Fibroblast of skin of left biceps (primary cell): ENCODE results near the gene GNB3.
A peak's percentile ranks its signal among the peaks of the same experiment; 100 is the strongest.

Experiments used
- DNase-seq, 2 experiments: peaks; one replicate each; pipeline ENCODE4 v3.0.0-alpha.2; 2013; ENCODE audit warnings: low read depth in 2 of 2

GNB3 gene

DNA sequence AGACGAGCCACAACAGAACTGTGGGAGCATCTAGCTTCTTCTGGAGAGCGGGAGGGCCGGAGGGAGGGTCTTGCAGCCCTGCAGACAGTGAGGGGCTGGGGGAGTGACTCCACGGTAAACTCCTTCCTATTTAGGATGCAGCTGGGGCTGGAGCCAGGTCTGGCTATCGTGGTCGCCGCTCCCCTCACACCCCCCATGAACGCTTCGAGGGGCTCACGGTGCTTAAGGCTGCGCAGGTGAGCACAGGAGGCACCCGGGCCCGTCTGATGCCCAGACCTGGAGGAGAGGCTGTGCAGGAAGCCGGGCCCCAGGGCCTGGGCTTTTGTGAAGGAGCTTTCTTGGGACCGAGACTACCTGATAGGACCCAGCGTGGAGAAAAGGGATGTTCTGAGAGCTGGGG, 3.9 kb upstream of the GNB3 start:
- no peak for DNase-seq

DNA sequence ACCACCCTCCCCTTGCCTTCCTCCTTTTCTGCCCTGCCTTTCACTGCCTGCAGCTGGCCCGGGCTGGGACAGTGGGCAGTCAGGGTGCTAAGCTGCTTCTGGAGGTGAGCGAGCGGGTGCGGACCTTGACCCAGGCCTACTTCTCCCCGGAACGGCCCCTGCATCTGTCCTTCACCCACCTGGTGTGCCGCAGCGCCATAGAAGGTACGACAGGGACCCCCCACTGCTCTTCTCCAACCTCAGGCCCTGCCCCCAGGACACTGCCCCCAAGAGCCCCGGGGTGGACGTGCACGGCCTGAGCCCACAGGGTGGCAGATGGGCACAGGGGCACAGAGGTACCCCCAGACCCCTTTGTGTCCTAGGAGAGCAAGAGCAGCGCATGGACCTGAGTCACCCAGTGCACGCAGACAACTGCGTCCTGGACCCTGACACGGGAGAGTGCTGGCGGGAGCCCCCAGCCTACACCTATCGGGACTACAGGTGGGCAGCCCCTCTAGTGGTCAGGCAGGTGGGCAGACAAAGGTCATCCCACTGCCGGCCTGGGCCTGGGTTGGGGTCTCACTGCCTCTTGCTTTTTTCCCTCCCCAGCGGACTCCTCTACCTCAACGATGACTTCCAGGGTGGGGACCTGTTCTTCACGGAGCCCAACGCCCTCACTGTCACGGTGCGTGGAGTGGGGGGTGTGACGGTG, 3.2 kb upstream of the GNB3 start:
- DNase-seq: no peak

DNA sequence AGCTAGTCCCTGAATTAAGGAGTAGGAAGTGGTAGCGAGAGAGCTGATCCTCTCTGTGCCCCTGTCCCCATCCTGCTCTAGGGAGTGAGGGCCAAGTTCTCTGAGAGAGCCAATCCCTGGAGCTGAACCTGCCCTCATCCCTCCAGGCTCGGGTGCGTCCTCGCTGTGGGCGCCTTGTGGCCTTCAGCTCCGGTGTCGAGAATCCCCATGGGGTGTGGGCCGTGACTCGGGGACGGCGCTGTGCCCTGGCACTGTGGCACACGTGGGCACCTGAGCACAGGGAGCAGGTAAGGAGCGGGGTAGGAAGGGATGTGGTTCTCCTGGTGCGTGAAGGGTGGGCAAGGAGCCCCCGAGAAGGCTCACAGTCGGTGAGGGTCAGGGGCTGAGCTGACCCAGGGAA, 1.9 kb upstream of the GNB3 start:
- DNase-seq: no peak

DNA sequence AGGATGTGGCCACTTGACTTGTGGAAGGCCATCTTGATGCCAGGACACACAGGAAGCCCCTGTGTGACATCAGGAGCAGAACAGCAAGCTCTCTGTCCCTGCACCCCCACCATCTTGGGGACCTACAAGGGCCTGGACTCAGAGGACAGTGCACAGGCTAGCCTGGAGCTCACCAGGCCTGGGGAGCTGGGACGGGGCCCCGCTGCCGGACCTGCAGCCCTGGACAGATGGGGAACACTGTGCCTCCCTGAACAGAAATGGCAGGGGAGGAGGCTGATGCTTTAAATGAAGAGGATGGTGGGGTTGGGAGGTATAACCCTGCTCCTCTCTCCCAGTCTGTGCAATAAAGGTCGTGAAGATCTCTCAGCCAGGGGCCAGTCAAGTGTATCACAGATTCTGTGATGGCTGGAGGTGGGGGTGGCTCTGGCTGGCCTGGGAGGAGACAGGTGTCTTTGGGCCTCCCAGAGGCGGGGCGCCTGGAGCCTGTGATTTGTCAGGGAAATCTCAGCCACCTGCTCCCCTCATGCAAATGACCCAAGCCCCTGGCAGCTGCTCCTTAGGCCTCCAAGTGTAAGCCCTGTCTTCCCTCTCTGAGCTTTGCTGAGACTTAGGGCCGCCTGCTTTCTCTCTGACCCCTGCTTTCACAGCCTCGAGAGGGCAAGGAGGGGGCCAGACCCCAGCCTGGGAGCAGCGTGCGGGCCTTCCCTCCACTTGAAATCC, 1.1 kb upstream of the GNB3 start:
- no peak for DNase-seq

DNA sequence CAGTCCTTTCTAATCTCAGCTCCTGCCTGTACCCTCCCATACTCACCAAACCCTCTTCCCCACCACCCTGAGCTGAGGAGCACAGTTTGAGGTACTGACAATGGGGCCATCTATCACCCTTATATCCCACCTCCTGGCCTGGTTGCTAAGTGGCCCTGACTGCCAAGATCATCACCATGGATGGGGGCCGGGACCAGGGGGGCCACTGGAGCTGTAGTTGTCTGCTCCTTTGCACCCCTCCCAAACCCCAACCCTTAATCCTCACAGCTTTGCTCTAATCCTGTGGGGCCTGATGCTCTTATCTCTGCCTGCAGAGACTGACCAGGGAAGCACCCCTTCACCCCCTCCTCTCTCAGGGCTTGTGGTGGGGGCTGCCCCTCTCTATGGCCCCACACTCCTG, 395 bp upstream of the GNB3 start:
- no peak for DNase-seq

DNA sequence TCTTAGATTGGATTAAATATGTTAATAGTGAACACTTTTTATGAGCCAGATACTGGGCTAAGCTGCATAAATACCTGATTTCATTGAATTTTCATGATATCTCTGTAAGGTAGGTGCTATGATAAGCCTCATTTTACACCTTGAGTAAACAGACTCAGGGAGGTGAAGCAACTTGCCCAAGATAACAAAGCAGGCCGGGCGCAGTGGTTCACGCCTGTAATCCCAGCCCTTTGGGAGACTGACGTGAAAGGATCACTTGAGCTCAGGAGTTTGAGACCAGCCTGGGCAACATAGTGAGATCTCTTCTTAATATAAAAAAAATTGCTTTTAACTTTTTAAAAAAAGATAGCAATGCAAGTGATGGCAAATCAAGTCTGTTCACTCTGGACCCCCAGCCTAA, 1.4 kb downstream of the GNB3 start:
- no peak for DNase-seq

DNA sequence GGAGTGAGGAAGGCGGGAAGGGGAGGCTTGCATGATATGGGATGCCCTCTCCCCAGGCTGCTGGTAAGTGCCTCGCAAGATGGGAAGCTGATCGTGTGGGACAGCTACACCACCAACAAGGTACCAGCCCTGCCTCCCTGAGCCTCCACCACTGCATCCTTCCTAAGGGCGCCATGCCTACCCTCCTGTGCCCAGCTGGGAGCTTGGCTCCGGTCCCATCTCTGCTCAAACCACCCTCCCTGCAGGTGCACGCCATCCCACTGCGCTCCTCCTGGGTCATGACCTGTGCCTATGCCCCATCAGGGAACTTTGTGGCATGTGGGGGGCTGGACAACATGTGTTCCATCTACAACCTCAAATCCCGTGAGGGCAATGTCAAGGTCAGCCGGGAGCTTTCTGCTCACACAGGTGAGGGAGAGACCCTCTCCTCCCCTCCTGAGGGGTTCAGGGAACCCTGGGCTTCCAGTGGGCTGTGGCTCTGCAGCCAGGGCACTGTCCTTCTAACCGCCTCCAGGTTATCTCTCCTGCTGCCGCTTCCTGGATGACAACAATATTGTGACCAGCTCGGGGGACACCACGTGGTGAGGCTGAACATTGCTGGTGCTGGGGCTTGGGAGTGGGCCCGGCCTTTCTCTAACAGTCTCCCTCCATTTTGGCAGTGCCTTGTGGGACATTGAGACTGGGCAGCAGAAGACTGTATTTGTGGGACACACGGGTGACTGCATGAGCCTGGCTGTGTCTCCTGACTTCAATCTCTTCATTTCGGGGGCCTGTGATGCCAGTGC, 2.6 kb downstream of the GNB3 start:
- DNase-seq: no peak

DNA sequence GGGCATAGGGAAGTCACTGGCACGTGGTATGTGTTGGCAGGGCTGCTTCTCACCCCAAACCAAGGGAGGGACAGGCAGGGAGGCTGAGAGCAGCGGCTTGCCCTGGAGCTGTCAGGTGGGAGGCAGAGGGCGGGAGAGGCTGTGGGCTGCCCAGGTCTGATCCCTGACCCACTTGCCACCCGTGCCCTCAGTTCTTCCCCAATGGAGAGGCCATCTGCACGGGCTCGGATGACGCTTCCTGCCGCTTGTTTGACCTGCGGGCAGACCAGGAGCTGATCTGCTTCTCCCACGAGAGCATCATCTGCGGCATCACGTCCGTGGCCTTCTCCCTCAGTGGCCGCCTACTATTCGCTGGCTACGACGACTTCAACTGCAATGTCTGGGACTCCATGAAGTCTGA, 4.7 kb downstream of the GNB3 start:
- DNase-seq: no peak

DNA sequence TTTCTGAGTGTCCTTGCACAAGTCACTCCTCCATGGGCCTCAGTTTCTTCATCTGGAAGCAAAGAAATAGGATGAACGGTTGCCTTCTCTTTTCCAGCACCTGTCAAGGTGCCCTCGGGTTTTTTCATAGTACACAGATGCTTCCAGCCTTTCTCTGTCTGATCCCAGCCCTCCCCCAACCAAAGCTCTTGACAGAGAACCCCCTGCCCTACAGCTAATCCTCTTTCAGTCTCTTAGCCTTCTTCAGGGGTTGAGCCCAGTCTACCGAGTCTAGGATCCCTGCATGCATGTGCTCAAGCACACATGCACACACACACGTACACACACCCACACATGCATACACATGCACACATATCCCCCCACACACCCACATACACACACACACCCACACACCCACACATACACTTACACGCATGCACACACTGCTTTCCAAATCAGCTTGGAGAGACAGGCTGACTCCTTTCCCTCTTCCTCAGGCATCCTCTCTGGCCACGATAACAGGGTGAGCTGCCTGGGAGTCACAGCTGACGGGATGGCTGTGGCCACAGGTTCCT, 5.7 kb downstream of the GNB3 start:
- no peak for DNase-seq

DNA sequence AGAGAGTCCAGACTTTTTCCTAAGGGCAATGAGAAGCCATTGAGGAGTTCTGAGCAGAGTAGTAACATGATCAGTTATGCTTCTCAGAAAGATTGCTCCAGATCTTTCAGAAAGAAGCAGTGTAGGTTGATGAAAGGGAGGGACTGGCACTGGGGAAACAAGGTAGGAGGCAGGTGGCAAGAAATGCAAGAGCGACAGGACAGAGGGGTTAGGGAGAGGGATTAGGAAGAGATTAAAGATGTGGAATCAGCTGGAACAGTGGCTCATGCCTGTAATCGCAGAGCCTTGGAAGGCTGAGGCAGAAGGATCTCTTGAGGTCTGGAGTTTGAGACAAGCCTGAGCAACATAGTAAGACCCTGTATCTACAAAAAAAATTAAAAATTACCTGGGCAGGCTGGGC, 7.0 kb downstream of the GNB3 start:
- no peak for DNase-seq

DNA sequence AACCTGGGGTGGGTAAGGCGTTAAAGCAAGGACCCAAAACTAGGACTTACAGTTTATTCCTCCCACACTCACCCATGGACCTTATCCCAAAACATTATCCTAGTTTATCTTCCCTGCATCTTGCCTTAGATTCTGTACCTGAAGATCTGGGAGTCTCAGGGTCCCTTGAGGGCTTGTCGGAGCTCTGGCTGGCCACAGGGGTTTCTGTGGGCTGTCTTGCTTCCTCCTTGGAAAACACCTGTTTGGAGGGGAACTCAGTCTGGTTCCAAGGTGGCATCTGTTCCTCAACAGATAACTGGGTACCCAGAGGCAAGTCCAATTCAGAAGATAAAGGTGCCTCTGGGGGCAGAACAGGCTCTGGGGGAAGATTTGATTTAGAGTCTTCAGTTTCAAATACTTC, 8.7 kb downstream of the GNB3 start:
- DNase-seq: no peak

DNA sequence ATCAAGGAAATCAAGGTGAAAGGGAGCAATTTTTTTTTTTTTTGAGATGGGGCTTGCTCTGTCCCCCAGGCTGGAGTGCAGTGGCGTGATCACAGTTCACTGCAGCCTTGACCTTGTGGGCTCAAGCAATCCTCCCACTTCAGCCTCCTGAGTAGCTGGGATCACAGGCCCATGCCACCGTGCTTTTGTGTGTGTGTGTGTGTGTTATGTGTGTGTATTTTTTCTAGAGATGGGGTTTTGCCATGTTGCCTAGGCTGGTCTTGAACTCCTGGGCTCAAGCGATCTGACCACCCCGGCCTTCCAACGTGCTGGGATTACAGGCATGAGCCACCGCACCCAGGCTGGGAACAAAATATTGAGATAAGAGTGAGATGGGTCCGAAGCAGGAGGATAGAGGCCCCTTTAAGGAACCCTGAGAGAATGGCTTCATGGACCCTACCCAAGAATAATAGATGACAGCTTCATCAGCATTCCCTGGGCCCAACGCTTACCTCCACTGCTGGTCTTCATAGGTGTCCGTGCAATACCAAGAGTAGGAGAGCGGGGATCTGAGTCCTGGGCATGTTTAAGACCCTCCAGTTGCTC, 9.3 kb downstream of the GNB3 start:
- DNase-seq: no peak

DNA sequence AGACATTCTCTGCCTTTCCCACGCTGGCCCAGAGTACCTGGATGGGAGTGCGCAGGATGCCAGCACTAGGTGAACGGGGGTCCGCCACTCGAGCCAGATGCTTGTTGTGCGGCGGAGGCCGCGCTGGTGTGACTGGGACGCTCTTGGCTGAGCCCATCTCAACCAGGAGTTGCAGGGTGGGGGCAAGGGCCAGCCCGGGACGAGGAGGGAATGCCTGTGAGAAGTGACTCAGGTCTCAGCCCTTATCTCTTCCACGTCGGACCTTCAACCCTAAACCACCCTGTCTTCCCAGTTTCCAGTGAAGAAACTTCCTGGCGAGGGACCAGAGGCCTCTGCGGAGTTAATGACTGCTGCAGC, 10.0 kb downstream of the GNB3 start:
- DNase-seq: no peak

DNA sequence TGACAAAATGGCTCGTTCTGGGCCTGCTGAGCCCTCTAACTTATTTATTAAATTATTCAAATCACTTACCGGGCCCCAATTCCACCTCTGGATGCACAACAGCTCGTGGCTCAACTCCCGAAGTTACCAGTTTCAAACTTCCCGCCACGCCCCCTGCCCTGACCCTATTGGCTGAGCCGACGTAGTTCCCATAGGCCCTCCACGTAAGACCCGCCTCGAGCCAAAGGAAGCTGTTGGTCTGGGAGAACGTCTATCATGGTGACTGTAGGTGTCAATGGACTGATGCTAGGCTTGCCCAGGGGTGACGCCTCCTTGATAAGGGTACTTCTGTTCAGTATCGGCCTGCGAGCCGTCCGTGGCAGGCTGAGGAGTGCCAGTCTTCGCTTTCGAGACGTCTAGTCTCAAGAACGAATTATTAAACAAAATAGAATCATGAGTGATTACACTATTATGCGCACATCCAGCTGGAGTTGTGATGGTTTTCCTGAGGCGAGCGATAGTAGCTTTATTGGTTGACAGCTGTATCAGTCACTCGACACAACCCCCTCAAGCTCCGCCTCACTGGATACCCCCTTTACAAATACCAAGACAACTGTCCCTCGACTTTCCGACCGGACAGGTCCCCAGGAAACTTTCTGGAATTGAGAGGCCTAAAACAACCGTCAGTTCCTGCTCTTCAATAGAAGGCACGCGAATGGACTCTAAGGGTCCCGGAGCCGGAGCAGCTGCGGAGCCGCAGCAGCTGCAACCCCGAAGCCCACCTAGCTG, 10.6 kb downstream of the GNB3 start, which contains the start of gene CDCA3:
TSS of gene CDCA3 (minus strand) at position 134 of the 768 bp plus-strand sequence. CDS start 334 bp downstream, outside the sequence.
- DNase-seq: peak; percentile 95 to 96

DNA sequence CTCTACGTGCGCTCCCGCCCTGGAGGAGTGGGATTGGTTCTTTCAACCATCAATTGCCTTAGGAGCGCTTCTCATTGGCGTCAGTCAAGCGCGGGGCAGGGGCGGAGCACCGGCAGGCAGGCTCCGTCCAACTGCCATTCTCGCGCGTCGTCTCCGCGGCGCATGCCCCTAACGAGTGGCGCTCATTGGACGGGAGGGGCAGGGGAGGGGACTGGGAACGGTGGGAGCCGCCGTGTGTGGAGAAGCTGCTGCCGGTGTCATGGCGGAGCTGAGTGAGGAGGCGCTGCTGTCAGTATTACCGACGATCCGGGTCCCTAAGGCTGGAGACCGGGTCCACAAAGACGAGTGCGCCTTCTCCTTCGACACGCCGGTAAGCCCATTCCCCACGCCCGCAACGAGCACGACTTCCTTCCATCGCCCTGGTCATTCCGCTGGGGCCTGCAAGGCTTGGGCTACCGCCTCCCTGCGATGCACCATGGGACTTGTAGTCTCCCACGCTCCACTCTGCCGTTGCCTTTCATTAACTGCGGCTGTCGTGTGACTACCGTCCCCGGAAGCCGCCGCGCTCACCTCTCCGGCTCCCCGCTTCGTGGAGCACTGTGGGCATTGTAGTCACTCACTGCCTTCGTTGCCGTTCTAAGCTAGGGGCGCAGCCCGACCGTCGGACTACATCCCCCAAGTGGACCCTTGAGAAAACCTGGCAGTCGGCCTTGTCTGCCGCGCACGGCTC, 11.4 kb downstream of the GNB3 start, which contains the start of gene USP5:
TSS of gene USP5 (plus strand) at position 230 of the 730 bp plus-strand sequence. CDS start at position 260, 30 bp downstream.
- peak; percentile 99 for DNase-seq

DNA sequence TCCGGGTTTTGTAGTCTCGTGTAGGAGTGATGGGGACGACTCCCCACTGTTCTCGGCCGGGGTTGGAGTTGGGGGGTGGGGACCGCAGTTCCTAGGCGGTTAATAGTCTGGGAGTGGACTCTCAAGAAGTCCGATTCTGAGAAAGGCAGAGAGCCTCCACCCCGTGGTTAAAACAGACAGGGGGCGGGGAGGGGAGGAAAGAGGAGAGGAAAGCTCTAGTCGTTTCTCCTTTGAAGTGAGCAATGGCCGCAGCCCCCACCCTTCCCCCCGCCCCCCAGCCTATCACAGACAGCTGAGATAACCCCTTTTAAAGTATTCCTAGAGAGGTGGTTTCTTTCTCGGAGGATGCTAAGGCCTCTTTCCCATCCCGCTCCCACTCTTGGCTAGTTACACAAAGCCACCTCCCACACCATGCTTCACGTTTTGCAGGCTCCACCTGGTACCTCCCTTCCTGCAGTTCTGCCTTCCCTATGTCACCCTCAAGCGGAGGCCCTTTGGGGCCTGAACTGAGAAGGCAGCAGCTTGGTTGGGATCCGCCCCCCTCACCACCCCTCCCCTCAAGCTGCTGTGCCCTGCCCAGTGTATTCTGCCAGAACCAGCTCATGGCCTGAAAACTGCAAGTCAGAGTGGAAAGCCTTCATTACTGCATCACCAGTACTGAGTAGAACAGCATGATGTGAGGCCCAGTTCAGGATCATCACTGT, 12.1 kb downstream of the GNB3 start:
- no peak for DNase-seq

DNA sequence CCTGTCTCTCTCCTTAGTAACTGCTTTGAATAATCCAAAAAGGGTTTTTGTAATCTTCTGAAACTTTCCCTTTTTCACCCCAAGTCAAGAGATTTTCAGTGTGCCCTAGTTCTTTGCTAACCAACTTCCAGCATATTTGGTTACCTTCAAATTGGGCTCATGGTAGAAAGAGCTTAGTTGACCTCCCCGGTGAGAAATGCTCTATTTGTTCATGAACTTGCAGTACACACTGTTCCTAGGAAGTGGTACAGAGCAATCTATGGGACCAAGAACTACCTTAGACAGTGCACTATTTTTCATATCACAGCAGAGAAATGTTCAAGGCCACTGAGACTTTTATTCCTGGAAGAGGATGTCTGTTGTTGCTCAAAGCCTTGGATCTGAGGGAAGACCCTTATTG, 12.9 kb downstream of the GNB3 start:
- no peak for DNase-seq

DNA sequence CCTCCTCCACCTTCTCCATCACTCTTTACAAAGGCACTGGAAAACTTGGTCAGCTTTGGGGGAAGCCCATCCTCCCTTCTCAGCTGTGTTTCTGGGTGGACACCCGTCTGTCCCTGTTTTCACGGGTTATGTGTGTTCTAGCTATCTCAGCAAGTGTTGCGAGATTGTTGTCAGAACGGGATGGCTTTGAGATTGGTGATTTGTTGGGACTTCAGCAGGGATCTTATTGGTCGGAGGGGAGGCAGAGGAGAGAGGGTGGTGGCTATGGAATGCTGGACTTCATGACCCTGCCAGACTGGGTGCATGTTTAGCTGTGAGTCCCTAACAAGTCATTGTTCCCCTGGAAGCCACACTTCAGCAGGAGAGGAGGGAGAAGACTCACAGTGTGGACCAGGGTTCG, 13.3 kb downstream of the GNB3 start:
- DNase-seq: no peak

DNA sequence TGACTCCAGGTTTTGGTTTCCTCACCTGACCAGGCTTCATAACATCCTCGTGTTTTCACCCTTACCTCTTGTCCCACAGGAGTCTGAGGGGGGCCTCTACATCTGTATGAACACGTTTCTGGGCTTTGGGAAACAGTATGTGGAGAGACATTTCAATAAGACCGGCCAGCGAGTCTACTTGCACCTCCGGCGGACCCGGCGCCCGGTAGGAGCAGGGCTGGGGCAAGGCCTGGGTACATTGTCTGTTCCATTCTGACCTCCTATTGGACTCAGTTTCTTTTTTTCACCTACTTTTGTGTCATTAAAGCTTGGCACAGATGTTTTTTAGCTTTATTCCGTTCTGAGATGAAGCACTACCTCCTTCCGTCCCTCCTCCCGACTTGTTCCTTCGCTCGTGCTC, 14.6 kb downstream of the GNB3 start:
- no peak for DNase-seq

DNA sequence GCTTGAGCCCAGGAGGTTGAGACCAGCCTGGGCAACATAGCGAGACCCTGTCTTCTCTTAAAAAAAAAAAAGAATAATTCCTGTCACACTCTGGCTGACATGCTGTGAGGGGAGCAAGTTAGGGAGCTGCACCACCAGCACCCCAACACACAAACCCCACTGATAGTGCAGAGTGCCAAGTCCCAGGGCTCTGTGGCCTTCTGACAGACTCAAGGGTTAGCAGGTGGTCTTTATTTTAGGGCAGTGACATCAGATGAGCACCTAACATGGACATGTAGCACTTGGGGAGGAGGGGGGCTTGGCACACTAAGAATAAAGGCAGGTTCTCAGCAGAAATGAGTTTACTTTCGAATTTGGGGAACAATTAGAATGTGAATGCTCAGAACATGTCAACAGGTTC, 18.1 kb downstream of the GNB3 start:
- no peak for DNase-seq
